Heart left ventricle (tissue), 16 donors: Measurements from ENCODE around the gene SLC22A4. TPM values are rescaled to one million over a fixed set of nuclear protein-coding genes. Genes with fewer than 3 reads are reported as not detected.
A peak's percentile ranks its signal among the peaks of the same experiment; 100 is the strongest.

Experiments
- ATAC-seq, 4 donors: fragments of 200-7000 bp; cut with Tn5 transposase; one replicate each; pipeline ENCODE4 v1.9.1; 2020 to 2022; ENCODE audit warnings: moderate library complexity in 4 of 4, mild to moderate bottlenecking in 3 of 4, moderate number of reproducible peaks in 1 of 4
- DNase-seq, 5 donors: peaks; one replicate each; pipeline ENCODE4 v3.0.0-alpha.2; 2020
- H3K27ac ChIP-seq, 12 donors: fragments of 200-600 bp; sonication (generic) in 4 of 12; one replicate each; pipeline versions ENCODE4 v1.5.0 to v1.8.0; 2016 to 2022; ENCODE audit warnings: mild to moderate bottlenecking in 2 of 12
- H3K27me3 ChIP-seq, 9 donors: fragments of 200-600 bp; sonication (generic) in 2 of 9; one replicate each; pipeline versions ENCODE4 v1.5.1 to v1.8.0; 2016 to 2022; ENCODE audit warnings: mild to moderate bottlenecking in 3 of 9
- H3K36me3 ChIP-seq, 9 donors: fragments of 200-600 bp; sonication (generic) in 2 of 9; one replicate each; pipeline versions ENCODE4 v1.5.0 to v1.8.0; 2018 to 2022; ENCODE audit warnings: mild to moderate bottlenecking in 2 of 9
- H3K4me1 ChIP-seq, 12 donors: fragments of 200-600 bp; sonication (generic) in 4 of 12; one replicate each; pipeline versions ENCODE4 v1.5.0 to v1.8.0; 2016 to 2022; ENCODE audit warnings: mild to moderate bottlenecking in 3 of 12
- H3K4me3 ChIP-seq, 12 donors: fragments of 200-600 bp; sonication (generic) in 4 of 12; one replicate each; pipeline versions ENCODE4 v1.5.0 to v1.8.0; 2017 to 2022; ENCODE audit warnings: mild to moderate bottlenecking in 9 of 12, moderate library complexity in 4 of 12
- H3K9me3 ChIP-seq, 12 donors: fragments of 200-600 bp; sonication (generic) in 4 of 12; one replicate each; pipeline versions ENCODE4 v1.5.0 to v1.8.0; 2016 to 2022; ENCODE audit warnings: mild to moderate bottlenecking in 1 of 12
- CTCF ChIP-seq, 12 donors: fragments of 200-600 bp; sonication (generic) in 4 of 12; IDR thresholded peaks; one replicate each; pipeline versions ENCODE4 v1.5.0 to v1.8.0; 2018 to 2022; ENCODE audit warnings: antibody characterized with exemption in 12 of 12, mild to moderate bottlenecking in 5 of 12
- POLR2A ChIP-seq, 2 donors: fragments of 450-650 bp; IDR thresholded peaks; one replicate each; pipeline ENCODE4 v1.6.1; 2017; ENCODE audit warnings: antibody characterized with exemption in 2 of 2, mild to moderate bottlenecking in 2 of 2, moderate library complexity in 2 of 2
- WGBS, 4 donors: extraction: QIAGEN DNeasy Blood & Tissue Kit in 2 of 4; methylation state at CpG; one replicate each; pipeline versions ENCODE4 v1.1.5 to v1.1.7; 2013 to 2018; 5-methylcytosine and 5-hydroxymethylcytosine counted together
- intact Hi-C, 10 donors: fragments of 100-400 bp; cut with DNase I; formaldehyde crosslinking; loops; one replicate each; pipeline versions ENCODE4 v1.11.1 to v1.14.2; 2022
- long read RNA-seq, 3 donors: library from polyadenylated mRNA; unstranded; transcript quantifications; one replicate each; pipeline ENCODE4 v2.0.0, GENCODE V29; 2020 to 2021
- polyA plus RNA-seq, 2 donors: library from polyadenylated mRNA; stranded (reverse); fragments of 200-250 nt; gene quantifications; one replicate each; pipeline ENCODE4 v1.2.3, GENCODE V29; 2013
- total RNA-seq, 9 donors: library from RNA; depleted of rRNA in 2 of 9; stranded (reverse); fragments of >200 nt in 2 of 9; fragmentation: NEBNext Ultra II Directional in 3 of 9; extraction: Animal tissue kit (Norgen Biotek cat#: 25700) in 3 of 9; gene quantifications; one replicate each; pipeline versions ENCODE4 v1.1.0 to v1.2.4, GENCODE V29; 2016 to 2023
- donor health status: ischemic (EF 13 %, LVEDD 7.1; RV severe dilation, severe dysfunction).
- donor health status: healthy with polysubstance abuse.
- donor health status: DM: no; HTN: yes; CAD: no.
- donor health status: DM: no; HTN: no; CAD: no.
- donor health status: ischemic (EF 25% LVEDD 6.9; RV normal size, moderate dysfunction).
- donor health status: ischemic (EF 25% LVEDD 5.7; RV mildly dilated, moderate dysfunction).
- donor health status: healthy.
- donor health status: DM: yes; HTN: yes; CAD: no.
- donor health status: ischemic (EF 35%, LVEDD 5.7; RV mildly dilated, moderate dysfunction).
- donor health status: nonischemic (EF 11% LVEDD 7.7; RV severe dilation, severe dysfunction).
- donor health status: DM: yes; HTN: yes; CAD: no.
- donor health status: PGD.
- donor health status: ischemic (EF 29% LVEDD 5.4; RV normal size, mild dysfunction).
- donor health status: nonischemic (EF 23%, LVEDD 6.1; RV moderate dilation, normal function).

SLC22A4 gene
- 1 to 10 TPM in 8 of 9 donors, under 1 TPM in 1; 0.83 to 4.9 (median 2.2) TPM for total RNA-seq
- 1 to 10 TPM in 1 of 2 donors, under 1 TPM in 1; 0.30 to 3.7 TPM for polyA plus RNA-seq
- long read RNA-seq, donor 1: 0 reads
- long read RNA-seq, donor 2, transcript SLC22A4-201 (10 exons, 2,201 nt): major isoform, 14 of 24 reads
- long read RNA-seq, donor 2, partial matches to known transcripts: 1 of 24 reads
- long read RNA-seq, donor 2, other reads (novel, unspliced or antisense): 9 of 24 reads
- long read RNA-seq, donor 3, partial matches to known transcripts: 0 of 3 reads
- long read RNA-seq, donor 3, other reads (novel, unspliced or antisense): 2 of 3 reads

DNA sequence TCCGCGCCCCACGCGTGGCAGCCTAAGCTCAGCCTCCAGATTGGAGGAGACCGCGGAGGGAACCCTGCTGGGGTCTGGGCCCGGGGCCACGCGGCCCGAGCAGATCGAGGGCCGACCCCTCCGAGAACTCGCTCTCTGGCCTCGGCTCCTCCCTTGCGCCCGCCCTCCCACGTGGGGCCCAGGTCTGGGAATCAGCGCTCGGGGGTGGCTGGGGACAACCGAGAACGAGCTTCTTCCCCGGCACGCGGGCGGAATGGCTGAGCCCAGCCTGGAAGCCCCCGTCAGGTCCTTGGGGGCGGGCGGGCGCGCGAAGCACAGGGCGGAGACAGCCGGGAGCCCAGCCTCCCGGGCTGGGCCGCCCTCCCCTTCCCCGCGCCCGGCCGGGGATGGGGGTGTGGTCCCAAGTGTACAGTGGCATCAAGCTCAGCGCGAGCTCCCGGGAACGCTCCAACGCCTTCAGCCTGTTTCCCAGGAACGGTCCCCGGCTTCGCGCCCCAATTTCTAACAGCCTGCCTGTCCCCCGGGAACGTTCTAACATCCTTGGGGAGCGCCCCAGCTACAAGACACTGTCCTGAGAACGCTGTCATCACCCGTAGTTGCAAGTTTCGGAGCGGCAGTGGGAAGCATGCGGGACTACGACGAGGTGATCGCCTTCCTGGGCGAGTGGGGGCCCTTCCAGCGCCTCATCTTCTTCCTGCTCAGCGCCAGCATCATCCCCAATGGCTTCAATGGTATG is at the start of gene SLC22A4:
TSS of gene SLC22A4 (plus strand) at position 403 of the 736 bp plus-strand sequence. CDS start at position 626, 223 bp downstream.
- peak; percentile 91 to 96 (median 94) for DNase-seq
- Histone ChIP-seq H3K27ac (peak within 1 kb of the TSS; percentile 89 to 99 (median 97)), H3K9me3 (no peaks in the 10 kb centered on the region), H3K4me1 (peaks cover 3 to 49% (median 24%) of the 10 kb centered on the region in 12 donors), H3K4me3 (peak within 1 kb of the TSS; percentile 28 to 82 (median 68)), H3K36me3 (no peaks in the 10 kb centered on the region), H3K27me3 (no peaks in the 10 kb centered on the region)
- intact Hi-C loops: loop anchor here in 7 of 10 donors (2.0 to 10.0 kb wide), 8 partner anchors 67 to 203 kb away; partner anchors contain the start of genes SLC22A5 (in 4 of the 7), IRF1 (in 2 of the 7) and P4HA2 (in 2 of the 7)
- WGBS, 4 donors: 0 to 1% (median 0%) methylated on average over 26 to 63 of the region's 63 CpGs
- peak; percentile 86 to 88 (median 87) for ATAC-seq
- TF ChIP-seq POLR2A (IDR thresholded peaks at IDR 0.05) (peak; percentile 6 to 77), CTCF (IDR thresholded peaks at IDR 0.05) (peak in 3 of 12 donors; percentile 2 to 4 (median 3))

DNA sequence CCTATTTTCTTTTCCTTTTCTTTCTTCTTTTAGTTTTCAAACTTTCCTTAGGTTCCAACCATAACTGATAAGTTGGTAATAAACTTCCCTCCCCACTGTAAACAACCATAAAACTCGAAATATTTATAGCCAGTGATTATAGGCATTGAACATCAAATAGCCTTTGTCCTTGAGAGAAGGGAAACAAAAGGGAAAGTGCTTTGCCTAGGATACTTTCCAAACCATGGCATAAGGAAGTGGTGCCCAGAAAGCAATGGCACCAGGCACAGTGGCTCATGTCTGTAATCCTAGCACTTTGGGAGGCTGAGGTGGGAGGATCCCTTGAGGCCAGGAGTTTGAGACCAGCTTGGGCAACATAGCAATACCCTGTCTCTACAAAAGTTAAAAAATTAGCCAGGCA is 48.6 kb upstream of the SLC22A4 start:
- H3K27me3 ChIP-seq: no peaks in the 10 kb centered on the region
- peaks cover 0 to 51% (median 12%) of the 10 kb centered on the region in 12 donors for H3K9me3 ChIP-seq
- H3K27ac ChIP-seq: no peak overlapping the region
- no peaks in the 10 kb centered on the region for H3K36me3 ChIP-seq
- TF ChIP-seq POLR2A (IDR thresholded peaks at IDR 0.05) (no peak), CTCF (IDR thresholded peaks at IDR 0.05) (no peak)
- ATAC-seq: no peak
- H3K4me1 ChIP-seq: no peaks in the 10 kb centered on the region
- H3K4me3 ChIP-seq: no peak overlapping the region
- DNase-seq: no peak
- WGBS, 4 donors: 68 to 79% (median 73%) methylated on average over 1 of the region's 1 CpG
- intact Hi-C loops: no loop called here

- Histone ChIP-seq H3K27me3 (no peaks in the 10 kb centered on the region), H3K27ac (no peak overlapping the region), H3K4me3 (no peak overlapping the region), H3K4me1 (no peaks in the 10 kb centered on the region), H3K9me3 (peaks cover 0 to 40% (median 12%) of the 10 kb centered on the region in 12 donors), H3K36me3 (no peaks in the 10 kb centered on the region)
- ATAC-seq (no peak), DNase-seq (no peak)
- intact Hi-C loops: no loop called here
- TF ChIP-seq CTCF (IDR thresholded peaks at IDR 0.05) (no peak), POLR2A (IDR thresholded peaks at IDR 0.05) (no peak)
These were observed 47.4 kb upstream of the SLC22A4 start for GRCh38 chr5:132246806-132247205.

GRCh38 chr5:132250547-132250946 is 43.6 kb upstream of the SLC22A4 start:
- WGBS, 4 donors: 91 to 99% (median 94%) methylated on average over 2 of the region's 2 CpGs
- no peaks in the 10 kb centered on the region for H3K36me3 ChIP-seq
- H3K27ac ChIP-seq: no peak overlapping the region
- H3K4me3 ChIP-seq: no peak overlapping the region
- no peaks in the 10 kb centered on the region for H3K27me3 ChIP-seq
- TF ChIP-seq POLR2A (IDR thresholded peaks at IDR 0.05) (no peak), CTCF (IDR thresholded peaks at IDR 0.05) (no peak)
- intact Hi-C loops: no loop called here
- no peak for DNase-seq
- peaks cover 0 to 14% (median 8%) of the 10 kb centered on the region in 12 donors for H3K4me1 ChIP-seq
- ATAC-seq: no peak
- H3K9me3 ChIP-seq: peaks cover 0 to 20% (median 10%) of the 10 kb centered on the region in 12 donors
